ENCODE data around the gene TRUB2.

DNA sequence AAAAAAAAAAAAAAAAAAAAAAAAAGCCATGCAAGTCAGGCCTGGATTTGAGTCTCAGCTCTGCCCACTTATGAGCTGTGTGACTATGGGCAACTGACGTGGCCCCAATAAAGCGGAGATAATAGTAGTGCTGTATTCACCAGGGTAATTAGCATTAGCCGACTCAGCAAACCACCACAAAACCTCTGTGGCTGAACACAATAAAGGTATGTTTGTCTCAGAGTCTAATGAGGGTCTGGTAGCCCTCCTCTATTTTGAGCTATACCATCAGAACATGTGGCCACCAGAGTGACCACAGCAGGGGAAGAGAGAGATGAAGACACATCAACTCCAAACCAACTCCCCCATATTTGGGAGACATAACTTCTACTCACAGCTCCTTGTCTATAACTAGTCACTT, 30.2 kb downstream of the TRUB2 start:
- TF ChIP-seq, protein P1, sequence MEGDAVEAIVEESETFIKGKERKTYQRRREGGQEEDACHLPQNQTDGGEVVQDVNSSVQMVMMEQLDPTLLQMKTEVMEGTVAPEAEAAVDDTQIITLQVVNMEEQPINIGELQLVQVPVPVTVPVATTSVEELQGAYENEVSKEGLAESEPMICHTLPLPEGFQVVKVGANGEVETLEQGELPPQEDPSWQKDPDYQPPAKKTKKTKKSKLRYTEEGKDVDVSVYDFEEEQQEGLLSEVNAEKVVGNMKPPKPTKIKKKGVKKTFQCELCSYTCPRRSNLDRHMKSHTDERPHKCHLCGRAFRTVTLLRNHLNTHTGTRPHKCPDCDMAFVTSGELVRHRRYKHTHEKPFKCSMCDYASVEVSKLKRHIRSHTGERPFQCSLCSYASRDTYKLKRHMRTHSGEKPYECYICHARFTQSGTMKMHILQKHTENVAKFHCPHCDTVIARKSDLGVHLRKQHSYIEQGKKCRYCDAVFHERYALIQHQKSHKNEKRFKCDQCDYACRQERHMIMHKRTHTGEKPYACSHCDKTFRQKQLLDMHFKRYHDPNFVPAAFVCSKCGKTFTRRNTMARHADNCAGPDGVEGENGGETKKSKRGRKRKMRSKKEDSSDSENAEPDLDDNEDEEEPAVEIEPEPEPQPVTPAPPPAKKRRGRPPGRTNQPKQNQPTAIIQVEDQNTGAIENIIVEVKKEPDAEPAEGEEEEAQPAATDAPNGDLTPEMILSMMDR (IDR thresholded peaks at IDR 0.05): no peak
- TF ChIP-seq POLR2AphosphoS5 (IDR thresholded peaks at IDR 0.05): no peak
- TF ChIP-seq EP300 (IDR thresholded peaks at IDR 0.05): no peak

All from stomach (tissue), 4 donors.